NT2/D1 (cell line): ENCODE results near the gene TEK.

Source experiments
- SUZ12 ChIP-seq: IDR thresholded peaks from 2 replicates; pipeline ENCODE4 v1.6.1; 2011; ENCODE audit not compliant: insufficient read length, insufficient read depth; ENCODE audit errors: extremely low read depth
- YY1 ChIP-seq: IDR thresholded peaks from 2 replicates; pipeline ENCODE4 v1.6.1; 2011; ENCODE audit not compliant: insufficient read length, insufficient read depth
- ZNF274 ChIP-seq: IDR thresholded peaks from 2 replicates; pipeline ENCODE4 v1.6.1; 2011; ENCODE audit warnings: mild to moderate bottlenecking, low read depth, low read length

DNA sequence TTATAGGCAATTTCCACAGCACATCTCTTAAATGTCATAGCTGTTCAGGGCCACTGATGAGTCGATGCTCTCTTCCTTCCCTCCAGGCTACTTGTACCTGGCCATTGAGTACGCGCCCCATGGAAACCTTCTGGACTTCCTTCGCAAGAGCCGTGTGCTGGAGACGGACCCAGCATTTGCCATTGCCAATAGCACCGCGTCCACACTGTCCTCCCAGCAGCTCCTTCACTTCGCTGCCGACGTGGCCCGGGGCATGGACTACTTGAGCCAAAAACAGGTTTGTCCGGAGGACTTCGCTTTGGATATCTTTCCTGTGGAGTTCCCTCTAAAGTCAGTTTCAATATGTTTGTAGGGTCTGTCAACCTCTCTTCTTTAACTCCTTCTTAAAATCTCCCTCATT lies 103.6 kb downstream of the TEK start:
- TF ChIP-seq ZNF274 (no peak), YY1 (no peak), SUZ12 (no peak)
